NAMALWA (cell line): ENCODE data around the gene CDYL.

Experiments used
- DNase-seq: peaks from one replicate; pipeline ENCODE4 v3.0.0-alpha.2; 2015; ENCODE audit warnings: low spot score

CDYL gene

DNA sequence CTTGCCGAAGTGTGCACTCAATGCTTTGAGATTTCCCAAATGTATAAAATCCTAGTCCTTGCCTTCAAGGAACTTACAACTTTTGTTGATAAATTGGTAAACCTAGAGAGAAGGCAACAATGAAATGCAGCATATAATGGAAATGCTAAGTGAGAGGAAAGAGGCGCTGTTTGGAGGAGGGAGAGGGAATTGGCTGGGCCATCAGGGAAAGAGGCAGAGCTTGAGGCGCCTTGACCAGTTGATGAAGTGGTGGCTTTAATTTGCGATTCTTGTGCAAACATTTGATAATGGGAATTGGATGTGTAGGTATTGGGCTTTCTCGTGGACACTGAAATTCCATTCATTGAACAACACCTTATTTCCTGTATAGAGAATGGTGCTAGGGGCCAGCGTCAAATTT lies 1.9 kb upstream of the CDYL start:
- no peak for DNase-seq

DNA sequence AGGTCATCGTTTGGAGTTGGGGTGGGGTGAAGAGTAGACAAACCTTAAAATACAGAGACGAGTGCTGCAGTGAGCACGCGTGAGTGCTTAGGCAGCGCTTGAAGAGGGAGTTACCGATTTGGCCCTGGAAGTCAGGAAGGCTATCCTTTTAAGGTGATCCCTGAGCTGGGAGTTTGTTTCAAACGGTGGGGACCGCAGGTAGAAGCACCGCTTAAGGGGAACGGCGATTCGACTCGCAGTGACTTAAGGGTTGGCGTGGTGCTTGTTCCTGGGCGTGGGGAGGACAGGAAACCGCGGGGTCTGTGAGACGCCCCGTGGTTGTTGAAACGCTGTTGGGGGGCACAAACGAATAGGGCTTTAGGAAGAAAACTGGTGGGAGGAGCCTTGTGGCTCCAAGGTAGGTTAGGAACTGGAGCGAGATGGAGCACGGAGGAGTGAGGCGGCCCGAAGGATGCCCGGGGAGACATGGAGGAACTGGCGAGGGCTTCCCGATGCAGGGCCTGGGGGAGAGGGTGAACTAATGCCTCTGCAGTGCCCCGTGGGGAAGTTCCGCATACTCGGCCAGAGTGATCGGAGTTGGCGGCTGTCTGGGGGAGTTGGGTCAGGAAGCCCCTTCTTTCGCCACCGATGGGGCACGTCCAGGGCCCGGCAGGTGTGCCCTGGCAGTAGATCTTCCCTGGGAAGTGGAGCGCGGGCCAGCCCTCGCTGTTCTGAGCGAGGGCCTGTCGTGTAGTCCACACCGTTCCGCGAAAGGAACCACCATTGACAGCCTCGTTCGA lies 1.3 kb upstream of the CDYL start:
- DNase-seq: no peak

GRCh38 chr6:4775494-4776130 lies 592 bp upstream of the CDYL start:
- DNase-seq: no peak

DNA sequence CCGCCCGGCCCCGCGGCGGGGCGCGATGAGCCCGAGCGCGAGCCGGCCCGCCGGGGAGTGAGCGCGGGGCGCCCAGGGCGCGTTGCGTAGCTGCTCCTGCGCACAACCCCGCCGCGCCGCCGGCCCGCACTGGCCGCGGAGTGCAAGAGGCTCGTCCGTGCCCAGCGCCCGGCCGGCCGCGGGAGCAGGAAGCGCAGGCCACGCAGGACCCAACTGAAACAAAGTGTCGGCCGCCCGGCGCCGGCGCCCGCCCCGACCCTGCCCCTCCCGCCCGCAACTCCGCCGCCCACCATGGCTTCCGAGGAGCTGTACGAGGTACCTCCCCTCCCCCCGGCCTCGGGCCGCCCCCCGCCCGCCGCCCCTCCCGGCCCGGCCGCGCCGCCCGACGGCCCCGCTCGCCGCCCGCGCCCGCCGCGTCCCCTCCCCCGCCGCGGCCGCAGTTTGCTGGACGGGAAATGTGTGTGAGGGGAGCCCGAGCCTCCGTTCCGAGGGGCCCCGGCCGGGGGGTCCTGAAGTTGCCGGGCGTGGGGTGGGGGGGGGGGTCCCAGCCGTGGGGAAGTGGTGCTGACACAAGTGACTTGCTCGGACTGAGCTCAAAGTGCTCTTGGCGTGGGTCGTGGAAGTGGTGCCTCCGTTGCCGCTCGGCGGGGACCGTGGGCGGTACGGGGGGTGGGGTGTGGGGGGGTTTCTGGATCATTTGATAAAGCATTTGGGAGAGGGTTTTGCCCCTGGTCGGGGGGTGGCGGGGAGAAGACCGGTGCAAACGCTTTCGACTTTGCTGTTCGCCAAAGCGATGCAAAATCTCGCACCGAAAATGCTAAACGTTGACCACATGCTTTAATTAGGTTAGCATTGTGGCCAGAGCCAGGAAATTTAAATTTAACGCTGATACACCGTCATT lies 539 bp downstream of the CDYL start:
- DNase-seq: peak; percentile 79

GRCh38 chr6:4777394-4777935 lies 1.3 kb downstream of the CDYL start:
- DNase-seq: peak; percentile 49

GRCh38 chr6:4778086-4778485 lies 1.9 kb downstream of the CDYL start:
- DNase-seq: peak; percentile 8

DNA sequence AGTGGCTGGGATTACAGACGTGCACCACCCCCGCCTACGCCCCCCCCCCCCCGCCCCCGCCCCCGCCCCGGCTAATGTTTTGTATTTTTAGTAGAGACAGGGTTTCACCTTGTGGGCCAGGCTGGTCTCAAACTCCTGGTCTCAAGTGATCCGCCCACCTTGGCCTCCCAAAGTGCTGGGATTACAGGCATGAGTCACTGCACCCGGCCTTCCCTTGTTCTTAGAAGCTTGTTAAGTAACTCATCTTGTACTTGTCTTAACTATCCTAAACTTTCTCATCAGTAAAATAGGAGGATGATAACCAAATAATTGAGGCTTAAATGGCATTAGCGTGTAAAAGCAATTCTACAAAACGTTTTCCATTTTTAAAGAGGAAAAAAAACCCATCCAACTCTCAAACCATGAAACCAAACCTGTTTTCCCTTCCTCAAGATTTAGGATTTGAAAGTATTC lies 4.2 kb downstream of the CDYL start:
- no peak for DNase-seq

- DNase-seq: peak; percentile 23
Measured at GRCh38 chr6:4781426-4781825, 5.2 kb downstream of the CDYL start.

GRCh38 chr6:4781967-4782575 lies 5.9 kb downstream of the CDYL start:
- DNase-seq: no peak

DNA sequence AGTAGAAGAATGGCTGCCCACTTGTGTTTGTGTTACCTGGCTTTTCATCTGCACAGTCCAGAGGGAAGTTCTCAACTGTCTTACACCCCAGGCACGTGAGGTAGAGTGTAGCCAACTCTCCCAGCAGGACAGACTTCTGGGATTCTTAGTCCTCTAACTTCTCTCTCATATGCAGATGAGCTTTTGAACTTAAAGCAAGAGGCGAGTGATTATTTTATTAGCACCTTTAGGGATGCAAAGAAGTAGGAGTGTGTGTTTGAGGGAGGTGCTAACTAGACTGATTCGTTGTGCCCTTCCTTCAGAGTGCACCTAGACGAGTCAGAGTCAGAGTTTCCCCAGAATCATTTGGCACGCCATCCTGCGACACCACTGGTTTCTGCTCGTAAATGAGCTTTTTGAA lies 10.8 kb downstream of the CDYL start:
- DNase-seq: no peak

GRCh38 chr6:4788482-4788881 lies 12.3 kb downstream of the CDYL start:
- DNase-seq: no peak

- peak; percentile 73 for DNase-seq
Measured at GRCh38 chr6:4788953-4789584, 12.9 kb downstream of the CDYL start.

- DNase-seq: peak; percentile 16
Measured at GRCh38 chr6:4790158-4790899, 14.1 kb downstream of the CDYL start.

GRCh38 chr6:4794140-4794707 lies 18.0 kb downstream of the CDYL start:
- no peak for DNase-seq

DNA sequence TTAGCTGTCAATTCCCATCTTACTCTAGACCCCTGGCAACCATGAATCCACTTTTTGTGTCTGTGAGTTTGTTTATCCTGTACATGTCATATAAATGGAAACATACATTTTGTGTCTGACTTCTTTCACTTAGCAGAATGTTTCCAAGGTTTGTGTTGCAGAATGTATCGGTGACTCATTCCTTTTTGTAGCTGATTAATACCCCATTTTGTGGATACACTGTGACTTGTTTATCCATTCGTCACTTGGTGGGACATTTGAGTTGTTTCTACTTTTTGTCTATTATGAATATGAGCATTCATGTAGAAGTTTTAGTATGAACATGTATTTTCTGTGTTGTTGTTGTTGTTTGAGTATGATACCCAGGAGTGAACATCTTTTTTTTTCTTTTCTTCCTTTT lies 21.4 kb downstream of the CDYL start:
- DNase-seq: no peak

DNA sequence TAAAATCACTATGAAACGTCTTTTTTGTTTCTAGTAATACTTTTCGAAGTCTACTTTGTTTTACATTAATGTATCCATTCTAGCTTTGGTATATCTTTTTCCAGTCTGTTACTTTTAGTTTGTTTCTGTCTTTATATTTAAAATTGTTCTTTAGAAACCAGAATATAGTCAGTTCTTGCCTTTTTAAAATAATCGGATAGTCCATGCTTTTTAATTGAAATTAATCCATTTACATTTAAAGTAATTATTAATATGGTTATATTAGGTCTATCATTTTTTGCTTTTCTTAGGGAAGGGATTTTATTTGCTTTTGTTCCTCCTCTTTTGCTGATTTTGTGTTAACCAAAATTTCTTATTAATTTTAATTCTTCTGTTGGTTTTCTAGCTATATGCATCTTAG lies 23.7 kb downstream of the CDYL start:
- DNase-seq: no peak

DNA sequence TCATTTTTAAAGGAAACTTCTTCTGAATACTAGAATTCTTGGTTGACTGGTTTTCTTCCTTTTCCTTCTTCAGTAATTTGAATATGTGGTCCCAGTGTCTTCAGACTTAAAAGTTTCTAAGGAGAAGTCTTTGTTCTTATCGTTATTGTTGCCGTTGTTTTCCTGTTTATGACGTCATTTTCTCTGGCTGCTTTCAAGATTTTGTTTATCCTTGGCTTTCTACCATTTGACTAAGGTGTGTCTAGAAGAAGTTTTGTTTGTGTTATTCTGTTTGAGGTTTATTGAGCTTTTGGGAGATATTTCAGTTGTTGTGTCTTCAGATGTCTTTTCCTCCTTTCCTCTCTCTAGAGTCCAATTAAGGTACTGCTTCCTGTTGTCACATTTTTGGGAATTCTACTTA lies 24.5 kb downstream of the CDYL start:
- DNase-seq: no peak

- DNase-seq: peak; percentile 15
Measured at GRCh38 chr6:4801491-4802110, 25.4 kb downstream of the CDYL start.

GRCh38 chr6:4802312-4802935 lies 26.2 kb downstream of the CDYL start:
- DNase-seq: no peak
